GOT3 (cell line): ENCODE data around the gene CNTN6.

Experiments used
- DNase-seq: peaks from one replicate; lab custom pipeline; 2025; ENCODE audit warnings: mixed read lengths; lab: John Stamatoyannopoulos, UW

CNTN6 gene

DNA sequence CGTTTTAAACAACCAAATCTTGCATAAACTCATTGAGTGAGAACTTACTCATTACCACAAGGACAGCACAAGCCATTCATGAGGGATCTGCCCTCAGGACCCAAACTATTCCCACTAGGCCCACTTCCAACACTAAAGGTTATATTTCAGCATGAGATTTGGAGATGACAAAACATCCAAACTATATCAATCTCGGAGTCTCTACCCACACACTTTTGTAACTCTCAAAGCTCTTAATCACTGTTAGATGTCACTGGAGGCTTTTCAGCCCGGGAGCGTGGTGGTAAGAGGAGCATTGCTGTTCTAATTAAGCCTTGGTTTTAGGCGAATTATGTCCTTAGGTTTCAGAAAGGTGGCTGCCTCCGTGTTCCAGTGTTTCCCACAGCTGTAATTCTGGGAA is 86.3 kb downstream of the CNTN6 start:
- no peak for DNase-seq

DNA sequence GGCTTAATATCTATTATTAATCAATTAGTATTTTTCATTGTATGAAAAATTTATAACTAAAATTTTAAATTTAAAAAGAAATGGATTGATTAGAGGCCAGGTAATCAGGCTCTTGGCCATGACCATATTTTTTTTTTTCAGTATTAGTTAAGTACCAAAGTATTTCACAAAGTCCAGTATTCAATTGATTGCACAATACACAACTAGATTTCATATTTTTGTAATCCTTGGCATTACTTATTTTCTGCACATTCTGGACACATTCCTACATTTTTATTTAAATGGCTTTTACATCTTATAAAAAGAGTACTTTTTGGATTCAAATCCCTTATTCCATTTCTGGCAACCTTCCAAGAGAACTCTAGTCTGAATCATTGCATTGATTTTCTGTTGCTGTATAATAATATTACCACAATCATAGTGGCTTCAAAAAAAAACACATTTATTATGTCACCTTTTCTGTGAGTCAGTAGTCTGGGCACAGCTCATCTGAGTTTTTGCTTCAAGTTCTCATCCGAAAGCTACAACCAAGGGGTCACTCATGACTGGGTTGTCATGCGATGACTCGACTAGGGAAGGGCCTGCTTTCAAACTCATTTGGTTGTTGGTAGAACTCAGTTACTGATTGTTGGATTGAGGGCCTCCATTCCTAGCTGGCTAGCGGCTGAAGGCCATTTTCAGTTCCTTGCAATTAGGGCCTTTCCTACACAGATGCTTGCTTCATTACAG is 90.7 kb downstream of the CNTN6 start:
- no peak for DNase-seq

DNA sequence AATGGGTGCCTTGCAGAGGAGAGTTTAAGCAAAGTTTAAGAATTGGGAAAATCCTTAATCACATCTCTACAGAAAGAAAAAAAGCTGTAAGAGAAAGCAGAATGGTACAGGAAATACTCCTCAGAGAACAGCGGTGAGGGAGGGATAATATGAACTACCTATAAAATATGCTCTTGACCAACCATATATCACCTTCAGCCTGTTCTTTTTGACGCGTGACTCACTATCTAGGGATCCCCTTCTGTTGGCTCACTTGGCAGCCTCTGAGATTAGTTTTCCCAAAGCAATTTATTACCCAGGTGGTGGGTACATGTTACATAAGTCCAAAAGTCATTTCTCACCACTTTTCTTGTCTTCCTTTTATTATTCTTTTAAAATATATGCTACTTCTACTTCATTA is 97.7 kb downstream of the CNTN6 start:
- DNase-seq = no peak

DNA sequence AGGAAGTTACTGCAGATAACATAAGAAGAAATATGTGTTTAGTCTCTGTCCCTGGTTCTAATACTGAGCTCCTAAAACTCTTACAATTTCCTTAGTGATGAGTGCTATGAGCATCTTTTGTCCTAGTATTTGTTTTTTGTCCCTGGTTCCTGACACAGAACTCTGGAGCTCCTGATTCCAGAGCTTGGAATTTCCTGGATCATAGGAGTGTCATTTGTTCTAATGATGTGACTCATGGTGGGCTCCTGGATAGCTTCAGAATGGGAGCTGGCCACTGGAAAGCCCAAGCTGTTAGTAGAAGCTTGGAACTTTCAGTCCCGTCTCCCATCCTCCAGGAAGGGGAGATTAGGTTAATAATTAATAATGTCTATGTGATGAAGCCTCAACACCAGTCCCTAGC is 98.2 kb downstream of the CNTN6 start:
- DNase-seq = no peak

DNA sequence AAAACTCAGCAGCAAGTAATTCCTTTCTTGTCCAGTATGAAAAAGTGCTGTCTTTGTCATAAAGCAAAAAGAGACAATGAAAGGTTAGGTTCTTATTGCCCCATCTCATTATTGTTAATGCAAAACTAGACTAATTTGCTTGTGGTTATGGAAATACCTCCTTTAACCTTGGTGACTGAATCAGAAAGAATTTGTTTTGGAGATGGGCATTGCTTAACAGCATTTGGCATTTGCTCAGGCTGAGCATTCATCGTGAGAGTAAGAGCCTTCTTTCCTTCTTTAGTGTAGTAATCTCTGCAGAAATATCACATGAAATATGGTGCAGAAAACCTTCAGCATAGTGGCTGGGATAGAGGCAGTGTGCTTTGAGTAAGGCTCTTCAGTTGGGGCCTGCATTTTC is 103.1 kb downstream of the CNTN6 start:
- no peak for DNase-seq

DNA sequence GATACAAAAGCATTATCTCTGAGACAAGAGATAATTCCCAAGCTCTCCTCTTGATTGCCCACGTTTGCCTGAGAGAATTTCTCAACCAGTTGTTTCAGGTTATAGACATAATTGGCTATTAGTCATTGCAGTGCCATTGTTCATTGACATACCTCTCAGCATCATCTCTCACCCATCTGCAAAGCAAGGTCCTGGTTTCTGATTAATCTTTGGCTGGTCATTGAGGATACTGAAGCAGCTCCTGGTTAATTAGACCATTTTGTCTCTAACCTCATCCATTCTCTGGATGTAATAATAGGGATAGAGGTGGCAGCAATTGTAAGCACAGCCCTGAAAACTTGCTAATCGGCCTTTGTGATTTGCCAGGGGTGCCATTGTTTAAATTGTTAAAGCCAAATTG is 104.2 kb downstream of the CNTN6 start:
- no peak for DNase-seq

DNA sequence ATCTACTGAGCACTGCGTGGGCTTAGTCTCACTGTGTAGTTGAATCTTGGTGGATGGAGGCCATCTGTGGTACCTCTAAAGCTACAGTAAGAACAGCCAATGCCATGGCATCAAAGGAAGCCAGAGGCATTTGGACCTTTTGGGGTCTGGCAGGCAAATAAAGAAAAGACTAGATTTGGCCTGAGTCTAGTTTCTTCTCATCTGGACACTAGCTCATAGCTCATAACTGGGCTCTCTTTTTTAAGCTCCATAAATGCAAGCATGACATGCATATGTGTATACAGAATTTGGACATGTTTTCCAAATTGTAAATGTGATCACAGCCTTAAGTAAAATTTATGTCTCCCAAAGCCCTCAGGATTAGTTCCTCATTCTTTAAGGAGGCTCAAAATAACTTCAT is 107.5 kb downstream of the CNTN6 start:
- no peak for DNase-seq

DNA sequence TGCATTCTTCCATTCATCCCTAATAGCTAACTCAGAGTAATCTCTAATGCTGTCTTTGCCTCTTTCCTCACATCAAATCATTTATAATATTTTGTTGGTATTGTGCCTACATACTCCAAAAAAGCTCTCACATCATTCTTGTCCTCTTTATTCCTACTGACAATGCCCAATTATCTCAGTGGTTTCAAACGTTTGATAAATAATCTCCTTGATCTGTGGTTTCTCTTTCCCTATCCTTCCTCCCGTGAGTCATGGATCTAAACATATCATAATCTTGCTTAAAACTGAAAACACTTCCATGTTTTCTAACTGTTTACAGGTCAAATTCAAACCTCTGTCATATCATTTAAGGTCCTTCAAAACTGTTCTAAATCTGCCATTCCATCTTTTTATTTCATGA is 115.1 kb downstream of the CNTN6 start:
- DNase-seq = no peak

DNA sequence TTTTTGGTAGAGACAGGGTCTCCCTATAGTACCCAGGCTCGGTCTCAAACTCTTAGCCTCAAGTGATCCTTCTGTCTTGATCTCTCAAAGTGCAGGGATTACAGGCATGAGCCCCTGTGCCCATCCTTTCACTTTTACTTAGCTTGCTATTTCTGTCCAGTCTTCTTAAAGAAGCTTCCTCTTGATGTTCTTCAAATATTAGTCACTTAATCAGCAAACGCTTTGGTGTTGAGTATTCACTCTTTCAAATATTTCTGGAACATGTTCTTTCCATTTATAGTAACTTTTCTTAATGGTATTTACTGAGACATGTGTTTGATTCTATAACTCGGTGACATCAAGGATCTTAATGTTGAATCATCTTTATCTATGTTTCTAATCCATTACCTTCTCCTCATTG is 122.1 kb downstream of the CNTN6 start:
- DNase-seq = no peak

DNA sequence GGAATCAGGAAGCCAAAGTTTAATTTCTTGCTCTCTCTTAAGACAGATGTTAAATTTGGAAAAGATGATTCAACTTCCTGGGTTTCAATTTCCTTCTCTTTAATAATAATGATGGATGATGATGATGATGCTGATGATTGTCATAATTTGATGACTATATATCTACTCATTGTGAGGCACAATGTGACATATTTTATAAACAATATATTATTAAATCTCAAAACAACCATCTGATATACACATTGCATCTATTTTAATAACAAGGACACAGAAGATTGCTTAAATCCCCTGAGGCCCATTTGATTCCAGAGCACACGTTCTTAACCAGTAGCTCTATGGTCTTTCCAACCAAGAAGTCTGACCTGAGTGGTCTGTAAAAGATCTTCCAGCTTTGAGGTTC is 124.0 kb downstream of the CNTN6 start:
- no peak for DNase-seq

DNA sequence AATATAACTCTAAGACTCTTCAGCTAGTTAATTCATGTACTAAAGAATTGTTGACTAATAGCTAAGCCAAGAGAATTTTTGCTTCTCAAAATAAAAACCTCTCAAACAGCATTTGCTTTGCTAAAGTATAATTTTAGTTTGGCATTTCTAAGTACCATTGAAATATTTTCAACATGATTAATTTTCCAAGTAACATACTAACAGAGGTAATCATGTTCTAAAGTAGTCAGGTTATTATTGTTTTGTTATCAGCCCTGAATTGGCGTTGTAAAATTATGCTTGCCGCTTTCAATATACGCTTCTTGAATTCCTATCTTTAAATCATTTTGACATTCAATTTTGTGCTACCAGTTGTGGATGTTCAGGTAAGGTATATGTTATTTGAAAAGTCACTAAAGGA is 134.3 kb downstream of the CNTN6 start:
- no peak for DNase-seq

DNA sequence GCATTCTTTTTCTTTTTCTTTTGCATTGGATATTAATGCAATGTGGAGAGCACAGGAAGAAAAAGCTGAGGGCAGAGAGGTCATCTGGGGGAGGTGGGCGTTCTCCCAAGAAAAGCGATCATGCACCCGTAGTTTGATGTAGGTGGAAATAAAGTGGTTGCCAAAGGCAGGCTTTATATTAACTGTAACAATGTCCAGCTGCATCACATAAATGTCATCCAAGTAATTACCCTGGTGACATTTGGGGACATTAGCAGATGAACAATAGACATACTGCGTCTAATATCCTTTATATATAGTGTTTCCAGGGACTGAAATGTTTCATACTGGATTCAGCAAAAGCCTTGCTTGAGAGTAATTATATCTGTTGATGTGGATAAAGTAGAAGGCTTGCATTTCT is 135.5 kb downstream of the CNTN6 start:
- DNase-seq = no peak

DNA sequence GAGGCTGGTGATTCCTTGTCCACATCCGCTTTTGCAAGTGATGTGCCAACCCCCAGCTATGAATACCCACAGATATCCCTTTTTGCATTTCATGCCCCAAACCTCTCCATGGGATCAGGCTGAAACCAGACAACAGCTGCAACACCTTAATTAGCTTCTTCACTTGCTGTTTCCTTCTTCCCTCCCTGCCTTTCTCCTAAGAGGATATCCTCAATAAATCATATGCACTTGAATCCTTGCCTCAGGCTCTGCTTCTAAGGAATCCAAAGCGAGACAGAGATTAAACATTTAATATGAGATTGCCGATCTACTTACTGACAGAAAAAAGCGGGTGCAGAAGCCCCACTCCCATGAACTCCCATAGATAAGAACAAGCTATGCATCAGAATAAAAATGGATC is 138.1 kb downstream of the CNTN6 start:
- DNase-seq = no peak

DNA sequence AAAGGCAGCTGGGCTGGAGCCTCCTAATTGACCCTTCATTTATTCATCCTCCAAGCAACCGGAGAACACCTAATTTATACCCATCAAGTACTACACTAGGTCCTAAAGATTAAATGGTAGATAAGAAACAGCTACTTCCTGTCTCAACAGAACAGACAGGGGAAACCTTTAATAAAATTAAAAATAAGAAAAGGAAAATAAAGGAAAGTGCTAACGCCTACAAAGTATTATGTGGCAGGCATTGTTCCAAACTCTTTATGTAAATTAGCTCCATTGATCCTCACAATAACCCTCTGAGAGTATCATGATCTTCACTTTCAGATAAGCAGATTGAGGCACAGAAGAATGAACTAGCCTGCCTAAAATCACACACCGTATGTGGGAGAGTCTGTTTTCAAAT is 139.5 kb downstream of the CNTN6 start:
- no peak for DNase-seq

DNA sequence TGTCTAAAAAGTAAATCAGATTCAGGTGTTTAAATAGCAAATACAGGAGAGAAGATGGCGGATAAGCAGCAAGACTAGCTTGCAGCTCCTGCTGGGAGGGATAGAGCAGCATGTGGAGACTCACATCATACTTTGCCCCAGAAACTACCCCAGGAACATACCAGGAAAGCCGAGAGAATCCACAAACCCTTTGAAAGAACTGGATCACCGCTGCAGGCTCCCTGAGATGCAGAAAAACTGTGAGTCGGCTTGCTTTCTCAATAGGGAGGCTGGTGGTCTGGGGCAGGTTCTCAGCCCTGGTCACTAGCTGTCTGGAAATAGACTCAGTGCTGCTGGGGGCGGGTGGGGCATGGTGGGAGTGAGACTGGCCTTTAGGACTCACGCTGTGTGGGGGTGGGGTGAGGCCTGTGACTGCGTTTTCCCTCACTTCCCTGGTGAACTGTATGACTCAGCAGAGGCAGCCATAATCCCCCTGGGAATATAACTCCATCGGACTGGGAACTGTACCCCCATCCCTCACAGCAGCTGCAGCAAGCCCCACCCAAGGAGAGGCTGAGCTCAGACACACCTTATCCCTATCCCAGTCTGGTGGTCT is 142.8 kb downstream of the CNTN6 start:
- DNase-seq = no peak

DNA sequence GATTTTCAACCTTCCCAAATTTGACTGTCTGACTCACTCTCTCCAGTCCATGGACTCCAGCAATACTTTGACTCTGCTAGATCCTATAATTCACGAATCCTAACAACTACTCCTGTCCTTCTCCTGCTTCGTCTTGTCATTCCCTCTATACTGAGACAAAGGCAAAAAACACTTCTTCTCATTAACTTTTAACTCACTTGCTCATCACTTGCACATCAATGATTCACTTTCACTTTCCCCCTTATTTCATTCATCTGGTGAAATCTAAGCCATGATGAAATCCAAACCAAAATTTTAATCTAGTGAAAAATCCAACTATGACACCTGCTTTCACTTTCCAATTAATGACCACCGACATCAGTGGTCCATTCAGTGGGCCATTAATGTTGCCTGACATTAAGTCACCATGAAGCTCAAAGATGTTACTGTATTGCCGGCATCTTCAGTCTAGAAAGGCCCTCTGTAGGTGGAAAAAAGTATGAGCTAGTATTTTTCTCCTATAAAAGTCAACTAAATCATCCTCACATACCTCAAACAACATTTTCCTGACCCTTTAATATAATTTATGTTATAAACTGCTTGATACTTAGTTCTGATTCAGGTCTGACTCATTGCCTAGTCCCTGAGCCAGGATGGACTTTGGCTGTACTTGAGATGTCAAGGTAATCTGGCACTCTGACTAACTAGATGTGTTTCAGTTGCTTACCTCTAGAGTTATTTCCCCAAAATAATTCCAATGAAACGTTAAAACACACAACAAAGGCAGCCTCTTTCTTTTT is 158.6 kb downstream of the CNTN6 start:
- no peak for DNase-seq

DNA sequence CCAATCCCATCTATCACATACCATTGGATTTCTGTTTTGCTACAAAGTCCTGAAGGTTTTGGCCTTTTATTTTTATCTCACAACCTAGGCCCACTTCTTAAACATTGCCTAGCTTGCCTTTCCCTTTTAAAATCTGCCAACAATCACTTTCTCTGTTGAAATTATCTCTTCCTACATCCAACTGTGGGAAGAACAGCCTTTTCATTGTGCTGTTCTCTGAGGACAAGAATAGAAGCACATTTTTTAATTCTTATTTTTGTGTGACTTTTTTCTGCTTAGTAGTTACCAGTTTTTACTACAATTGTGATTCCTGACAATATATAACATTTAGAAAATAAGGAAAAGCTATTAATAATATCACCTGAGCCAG is 159.2 kb downstream of the CNTN6 start:
- no peak for DNase-seq

DNA sequence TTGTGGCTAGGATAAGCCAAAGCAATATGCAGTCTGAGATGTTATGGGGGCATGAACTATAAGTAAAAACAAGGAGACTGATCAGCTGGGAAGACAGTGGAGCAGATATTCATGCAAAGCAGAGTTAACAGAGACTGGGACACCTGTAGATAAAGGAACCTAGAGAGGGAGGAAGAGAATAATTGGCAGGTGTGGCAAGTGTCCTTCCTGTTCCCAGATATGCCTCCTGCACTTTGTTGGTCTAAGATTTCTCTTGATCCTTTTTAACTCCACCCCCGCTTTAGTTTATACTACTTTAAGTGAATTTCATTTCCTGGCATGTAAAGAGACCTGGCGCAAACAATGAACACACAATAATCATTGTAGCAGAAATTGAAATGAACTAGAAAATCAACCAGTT is 169.4 kb downstream of the CNTN6 start:
- DNase-seq = no peak

DNA sequence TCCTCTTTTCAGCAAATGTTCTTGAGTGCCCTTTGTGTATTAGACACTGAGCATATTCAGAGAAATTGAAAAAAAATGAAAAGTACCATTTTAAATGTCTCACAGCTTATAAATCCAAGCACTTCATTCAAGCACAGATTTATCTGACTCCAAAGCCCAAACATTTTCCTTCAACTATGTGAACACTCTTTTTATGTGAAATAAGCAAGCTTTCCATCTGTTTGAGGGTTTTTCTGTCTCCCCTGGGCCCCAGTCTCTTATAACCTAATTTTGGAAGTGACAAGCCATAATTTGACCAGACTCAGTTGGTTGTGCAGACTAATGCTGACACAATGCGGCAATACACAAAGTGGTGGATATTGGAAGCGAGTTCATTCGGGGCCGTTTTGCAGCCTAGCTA is 170.3 kb downstream of the CNTN6 start:
- DNase-seq = no peak

DNA sequence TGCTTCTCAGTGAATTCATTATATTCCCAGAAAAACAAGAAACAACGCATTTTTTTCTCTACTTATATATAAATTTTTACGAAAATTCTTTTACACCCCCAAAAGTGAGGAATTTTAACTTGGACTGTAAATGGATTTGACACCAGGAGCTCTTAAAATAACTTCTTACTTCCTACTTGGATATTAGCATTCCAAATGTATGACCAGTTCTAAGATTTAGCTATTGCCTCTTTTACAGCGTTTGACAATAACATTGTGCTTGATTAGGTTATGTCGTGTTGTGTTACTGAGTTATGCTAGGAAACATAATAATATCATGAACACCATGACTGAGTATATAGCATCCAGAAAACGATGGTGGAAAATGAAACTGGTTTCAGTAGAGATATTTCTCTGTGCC is 177.0 kb downstream of the CNTN6 start:
- DNase-seq = no peak

DNA sequence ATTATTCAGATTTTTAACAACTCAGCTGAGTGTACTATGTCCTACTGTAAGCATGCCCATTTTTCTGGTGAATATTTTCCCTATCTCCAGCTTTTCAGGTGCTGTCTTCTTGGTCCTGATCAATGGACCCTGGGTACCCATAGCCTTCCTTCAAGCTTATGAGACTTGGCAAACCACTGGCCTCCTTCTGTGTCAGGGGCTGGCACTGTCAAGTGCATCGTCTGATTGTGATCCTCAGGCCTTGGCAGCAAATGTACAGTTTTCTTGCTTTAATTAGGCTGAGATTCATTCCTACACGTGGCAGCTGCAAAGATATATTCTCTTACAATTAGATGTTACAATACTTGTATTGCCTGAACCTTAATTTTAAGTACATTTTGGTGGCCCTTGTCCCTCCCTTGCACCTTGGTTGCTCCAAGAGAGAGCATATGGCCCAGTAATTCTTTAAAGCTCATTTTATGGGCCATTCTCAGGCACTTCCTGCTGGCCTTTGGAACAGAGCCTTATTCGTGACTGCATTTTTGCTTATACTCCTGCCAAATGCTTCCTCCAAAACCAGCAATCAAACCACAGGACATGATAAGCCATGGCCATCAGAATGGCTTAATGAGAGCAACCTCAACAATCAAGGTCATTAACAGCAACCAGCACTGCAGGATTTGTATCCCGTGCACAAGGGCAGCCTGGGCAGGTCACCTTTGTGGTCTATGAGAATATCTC is 179.9 kb downstream of the CNTN6 start:
- DNase-seq = no peak

DNA sequence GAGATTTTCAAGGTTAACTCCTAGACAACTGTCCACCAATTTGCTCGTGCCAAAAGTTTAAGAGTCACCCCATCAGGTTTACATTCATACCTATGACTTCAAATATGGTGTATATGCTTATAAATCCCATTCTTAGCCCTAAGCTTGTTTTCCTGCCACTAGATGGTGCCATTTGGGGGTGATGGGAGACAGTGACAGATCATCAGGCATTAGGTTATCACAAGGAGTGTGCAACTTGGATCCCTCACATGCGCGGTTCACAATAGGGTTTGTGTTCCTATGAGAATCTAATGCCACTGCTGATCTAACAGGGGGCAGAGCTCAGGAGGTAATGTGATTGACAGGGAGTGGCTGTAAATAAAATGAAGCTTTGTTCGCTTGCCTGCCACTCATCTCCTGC is 182.7 kb downstream of the CNTN6 start:
- DNase-seq = no peak

DNA sequence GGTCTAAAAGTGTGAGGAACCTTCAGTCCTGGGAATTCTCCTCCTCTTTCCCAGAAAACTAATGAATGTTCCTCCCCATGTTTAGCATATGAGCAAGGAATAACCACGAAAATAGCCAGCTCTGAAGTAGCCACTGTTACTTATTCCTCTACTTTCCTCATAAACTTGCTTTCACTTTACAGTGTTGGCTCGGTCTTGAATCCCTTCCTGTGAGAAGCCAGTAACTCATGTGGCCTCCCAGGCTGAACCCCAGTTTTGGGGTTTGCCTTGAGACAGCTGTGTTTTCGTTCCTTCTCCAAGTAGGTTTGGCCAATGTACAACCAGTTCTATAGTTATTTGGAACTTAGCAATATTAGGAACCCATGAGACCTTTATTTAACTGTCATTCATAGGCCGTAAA is 195.0 kb downstream of the CNTN6 start:
- no peak for DNase-seq
